Endothelial cell of umbilical vein (primary cell): Measurements from ENCODE around the gene ZFHX2. TPM values are rescaled to one million over a fixed set of nuclear protein-coding genes. Genes with fewer than 3 reads are reported as not detected.

Experiments
- Bru-seq: library from RNA; stranded (reverse); fragments of 400-500 nt; gene quantifications from one replicate; lab custom pipeline; 2021; lab: Mats Ljungman, UMichigan
- BruChase-seq, 2 experiments: library from RNA; stranded (reverse); fragments of 400-500 nt; gene quantifications; one replicate each; lab custom pipeline; 2021; lab: Mats Ljungman, UMichigan
- BruUV-seq: library from RNA; stranded (reverse); fragments of 400-500 nt; replicated peaks from 2 replicates; lab custom pipeline; 2021; lab: Mats Ljungman, UMichigan
- CTCF ChIA-PET: fragments of 300-600, 350-600 bp; sonication (Branson Sonifier 250); formaldehyde crosslinking; loops from one replicate; lab custom pipeline; 2021; ENCODE audit warnings: antibody characterized with exemption, inconsistent platforms; lab: Charles Lee
- POLR2A ChIA-PET: fragments of 300-600, 350-600 bp; sonication (Branson Sonifier 250); formaldehyde crosslinking; loops from one replicate; lab custom pipeline; 2021; ENCODE audit warnings: antibody characterized with exemption, inconsistent platforms; lab: Charles Lee
- DNase-seq: peaks from one replicate; pipeline ENCODE4 v3.0.0-alpha.2; 2011; ENCODE audit warnings: low read depth, low spot score
- FAIRE-seq: peaks from 2 replicates; lab custom pipeline; 2011; peaks lifted over from hg19 to GRCh38; lab: Jason Lieb, UNC
- H2AFZ ChIP-seq: 2 replicates; pipeline ENCODE4 v1.6.0; 2012; ENCODE audit warnings: low read depth, low read length, control low read depth, inconsistent platforms
- H3K27ac ChIP-seq: 2 replicates; pipeline ENCODE4 v1.5.1; 2011; ENCODE audit warnings: low read depth, mild to moderate bottlenecking, control low read depth, low read length, moderate library complexity; ENCODE audit not compliant: insufficient read depth
- H3K27me3 ChIP-seq, 2 experiments: 2 replicates each; pipeline versions ENCODE4 v1.6.0 to v1.6.1; 2011; ENCODE audit warnings: low read length in 2 of 2, mixed read lengths in 1 of 2; ENCODE audit not compliant: control insufficient read depth in 2 of 2, insufficient read depth in 2 of 2
- H3K36me3 ChIP-seq, 2 experiments: 2 replicates in 1 of 2; 3 replicates in 1 of 2; pipeline ENCODE4 v1.5.1; 2011; ENCODE audit warnings: low read length in 2 of 2, mild to moderate bottlenecking in 1 of 2, moderate library complexity in 1 of 2; ENCODE audit not compliant: control insufficient read depth in 2 of 2, insufficient read depth in 2 of 2; ENCODE audit errors: extremely low read depth in 1 of 2
- H3K4me1 ChIP-seq: 3 replicates; pipeline ENCODE4 v1.5.1; 2011; ENCODE audit warnings: mild to moderate bottlenecking, low read length; ENCODE audit not compliant: control insufficient read depth, insufficient read depth; ENCODE audit errors: extremely low read depth
- H3K4me2 ChIP-seq: 2 replicates; pipeline ENCODE4 v1.6.1; 2011; ENCODE audit warnings: low read length, control low read depth, mixed read lengths; ENCODE audit not compliant: insufficient read depth
- H3K4me3 ChIP-seq, 3 experiments: fragments of 200-600 bp in 1 of 3; sonication (generic), shearing (Covaris generic) in 1 of 3; replicated peaks in 1 of 3; 2 replicates each; pipeline ENCODE4 v1.5.1; 2011 to 2016; ENCODE audit warnings: control low read depth in 3 of 3, low read length in 3 of 3, mild to moderate bottlenecking in 2 of 3, inconsistent platforms in 1 of 3, low read depth in 1 of 3, moderate library complexity in 1 of 3; ENCODE audit not compliant: insufficient read depth in 1 of 3
- H3K79me2 ChIP-seq: 2 replicates; pipeline ENCODE4 v1.6.0; 2012; ENCODE audit warnings: low read length, inconsistent platforms; ENCODE audit not compliant: control insufficient read depth, insufficient read depth
- H3K9ac ChIP-seq: replicated peaks from 2 replicates; pipeline ENCODE3; 2011; ENCODE audit warnings: low read length, control low read depth; ENCODE audit not compliant: insufficient read depth; ENCODE audit errors: extremely low read depth
- H3K9me1 ChIP-seq: replicated peaks from 3 replicates; pipeline ENCODE4 v1.6.0; 2011; ENCODE audit warnings: mild to moderate bottlenecking, low read length; ENCODE audit not compliant: control insufficient read depth, insufficient read depth; ENCODE audit errors: extremely low read depth
- H3K9me3 ChIP-seq: replicated peaks from 2 replicates; pipeline ENCODE4 v1.5.1; 2012; ENCODE audit warnings: low read length, inconsistent platforms; ENCODE audit not compliant: control insufficient read depth, insufficient read depth
- H4K20me1 ChIP-seq: replicated peaks from 2 replicates; pipeline ENCODE3; 2011; ENCODE audit warnings: mild to moderate bottlenecking, low read length; ENCODE audit not compliant: control insufficient read depth, insufficient read depth; ENCODE audit errors: extremely low read depth
- EZH2 ChIP-seq: IDR thresholded peaks from 2 replicates; pipeline ENCODE4 v1.6.1; 2012; ENCODE audit warnings: borderline replicate concordance, low read depth, mild to moderate bottlenecking, moderate library complexity, low read length, inconsistent platforms; ENCODE audit not compliant: severe bottlenecking
- FOS ChIP-seq: IDR thresholded peaks from 2 replicates; pipeline ENCODE4 v1.6.1; 2011; ENCODE audit warnings: mild to moderate bottlenecking, low read length, moderate library complexity, borderline replicate concordance; ENCODE audit not compliant: insufficient read depth
- GATA2 ChIP-seq: IDR thresholded peaks from 2 replicates; pipeline ENCODE4 v1.7.0; 2011; ENCODE audit warnings: low read depth, mild to moderate bottlenecking, moderate library complexity, mixed read lengths, low read length; ENCODE audit not compliant: insufficient read length, insufficient read depth
- JUN ChIP-seq: IDR thresholded peaks from 2 replicates; pipeline ENCODE4 v1.6.1; 2011; ENCODE audit warnings: borderline replicate concordance, low read depth; ENCODE audit not compliant: insufficient read length, insufficient read depth
- MYC ChIP-seq: IDR thresholded peaks from one replicate; pipeline ENCODE4 v1.6.1; 2011; ENCODE audit warnings: mild to moderate bottlenecking, low read depth, low read length
- POLR2A ChIP-seq: IDR thresholded peaks from 2 replicates; pipeline ENCODE4 v1.6.1; 2012; ENCODE audit warnings: low read depth, mild to moderate bottlenecking, control low read depth, low read length
- POLR2AphosphoS5 ChIP-seq: IDR thresholded peaks from 2 replicates; pipeline ENCODE4 v1.6.1; 2012; ENCODE audit warnings: low read depth, mild to moderate bottlenecking, control low read depth, low read length, moderate library complexity; ENCODE audit not compliant: insufficient read depth
- dilution Hi-C: fragments of 300-500 bp; cut with MboI; formaldehyde crosslinking; loops from one replicate; pipeline ENCODE4 v1.15.0; 2019; ENCODE audit warnings: low sequenced_read_pairs; ENCODE audit not compliant: extremely low pct_ligation_motif_present
- intact Hi-C: fragments of 100-400 bp; cut with micrococcal nuclease; formaldehyde crosslinking; loops from one replicate; pipeline ENCODE4 v1.10.0; 2022
- long read RNA-seq: library from polyadenylated mRNA; stranded (forward); transcript quantifications from one replicate; pipeline ENCODE4 v2.0.0, GENCODE V29; 2021
- polyA minus RNA-seq, 3 experiments: library from RNA; depleted of rRNA, polyadenylated mRNA; stranded (reverse); fragments of >200 nt; gene quantifications; 1 replicate in 1 of 3; 2 replicates in 2 of 3; pipeline ENCODE4 v1.2.3, GENCODE V29; 2011
- polyA plus RNA-seq, 4 experiments: library from polyadenylated mRNA; depleted of rRNA in 3 of 4; stranded (reverse) in 3 of 4; unstranded in 1 of 4; fragments of >200 nt; gene quantifications; 2 replicates each; pipeline versions ENCODE4 v1.2.1 to v1.2.3, GENCODE V29; 2011 to 2012; ENCODE audit warnings: missing spikeins in 1 of 4
- total RNA-seq: library from RNA; stranded (reverse); gene quantifications from 2 replicates; pipeline ENCODE4 v1.2.3, GENCODE V29; 2021
- TF ChIP-seq, protein P1 (sequence below): IDR thresholded peaks from 2 replicates; pipeline ENCODE4 v1.6.1; 2011; ENCODE audit not compliant: insufficient read depth, insufficient read length
- TF ChIP-seq, protein P2 (sequence below), 2 donors: IDR thresholded peaks; 1 replicate in 1 of 2; 2 replicates in 1 of 2; pipeline ENCODE4 v1.5.1; 2011; ENCODE audit warnings: low read length in 2 of 2, mild to moderate bottlenecking in 2 of 2, moderate library complexity in 2 of 2, control low read depth in 1 of 2, inconsistent platforms in 1 of 2, low read depth in 1 of 2; ENCODE audit not compliant: insufficient read depth in 1 of 2; ENCODE audit errors: extremely low read depth in 1 of 2

The ZFHX2 gene
- total RNA-seq (2.0 and 2.3 TPM in 2 replicates), polyA plus RNA-seq (0.21 and 0.25 TPM in 2 replicates), polyA minus RNA-seq (0.53 and 1.1 TPM in 2 replicates), Bru-seq, nascent RNA (percentile 26 among the genes with signal in this experiment), BruChase-seq, experiment 1, labeled RNA remaining after a 6-hour chase (percentile 39 among the genes with signal in this experiment), BruChase-seq, experiment 2, labeled RNA remaining after a 2-hour chase (percentile 36 among the genes with signal in this experiment)
- 0.14 and 0.17 TPM in 2 replicates for polyA plus RNA-seq (2011; cell fraction: cytosol; rRNA removed)
- polyA plus RNA-seq (2011; cell fraction: nucleus; rRNA removed), result 0.50 and 0.86 TPM in 2 replicates
- polyA plus RNA-seq (2012), result 0.94 and 1.1 TPM in 2 replicates
- polyA minus RNA-seq (2011; cell fraction: cytosol; rRNA and poly(A)+ RNA removed), result not detected
- 1.6 and 1.7 TPM in 2 replicates for polyA minus RNA-seq (2011; cell fraction: nucleus; rRNA and poly(A)+ RNA removed)
- long read RNA-seq, partial matches to known transcripts, result 0 of 2 reads
- long read RNA-seq, other reads (novel, unspliced or antisense), result 2 of 2 reads

DNA sequence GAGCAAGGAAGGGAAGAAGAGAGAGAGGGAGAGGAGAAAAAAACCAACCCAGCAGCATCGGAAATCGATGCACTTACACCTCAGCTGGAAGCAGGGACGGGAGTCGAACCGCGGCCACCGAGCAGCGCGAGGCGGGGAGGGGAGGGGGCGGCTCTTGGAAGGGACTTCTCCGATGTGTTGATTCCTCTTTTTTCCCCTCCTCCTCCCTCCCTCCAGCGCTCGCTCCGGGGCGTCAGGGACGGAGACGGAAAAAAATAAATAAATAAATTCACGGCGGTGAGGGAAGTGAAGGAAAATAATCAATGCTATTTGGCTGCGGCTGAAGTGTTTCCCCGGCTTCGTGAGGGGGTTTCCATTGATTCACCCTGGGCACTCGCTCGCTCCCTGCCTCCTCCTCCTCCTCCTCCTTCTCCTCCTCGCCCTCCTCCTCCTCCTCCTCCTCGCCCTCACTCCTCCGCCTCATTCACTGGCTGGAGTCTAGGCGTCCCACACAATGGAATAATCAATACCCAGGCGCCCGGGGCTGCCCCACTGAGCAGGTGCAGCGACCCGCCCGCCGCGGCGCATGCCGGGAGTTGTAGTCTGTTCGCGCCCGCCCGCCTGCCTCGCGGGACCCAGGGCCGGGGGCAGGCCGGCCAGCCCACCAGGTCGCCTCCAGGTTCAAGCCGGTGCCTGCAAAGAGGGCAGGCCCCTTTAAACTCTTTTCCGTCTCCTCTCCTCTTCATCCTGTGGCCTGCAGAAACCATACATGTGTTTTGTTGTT lies at the start of gene ZFHX2:
Gene ZFHX2, minus strand, starts transcription at position 500 of the 763 bp plus-strand sequence. CDS start 16,440 bp downstream, outside the sequence.
- Histone ChIP-seq H3K27ac (no peak within 1 kb of the TSS), H3K4me3 (peak within 1 kb of the TSS; percentile 47 to 84 (median 77)), H3K4me1 (peaks cover 12% of the 10 kb centered on the region), H3K9me3 (no peaks in the 10 kb centered on the region), H2AFZ (peak within 1 kb of the TSS; percentile 97), H3K4me2 (peak within 1 kb of the TSS; percentile 87), H3K27me3 (peaks cover 23 to 25% of the 10 kb centered on the region in 2 experiments), H4K20me1 (no peaks in the 10 kb centered on the region), H3K9me1 (no peaks in the 10 kb centered on the region), H3K36me3 (no peaks in the 10 kb centered on the region), H3K79me2 (peaks cover 2% of the 10 kb centered on the region), H3K9ac (peak within 1 kb of the TSS; percentile 12)
- TF ChIP-seq POLR2A (no peak), POLR2AphosphoS5 (no peak), JUN (no peak), FOS (no peak), MYC (no peak), GATA2 (no peak), EZH2 (no peak)
- TF ChIP-seq, protein P1, sequence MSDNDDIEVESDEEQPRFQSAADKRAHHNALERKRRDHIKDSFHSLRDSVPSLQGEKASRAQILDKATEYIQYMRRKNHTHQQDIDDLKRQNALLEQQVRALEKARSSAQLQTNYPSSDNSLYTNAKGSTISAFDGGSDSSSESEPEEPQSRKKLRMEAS, result no peak
- TF ChIP-seq, protein P2, sequence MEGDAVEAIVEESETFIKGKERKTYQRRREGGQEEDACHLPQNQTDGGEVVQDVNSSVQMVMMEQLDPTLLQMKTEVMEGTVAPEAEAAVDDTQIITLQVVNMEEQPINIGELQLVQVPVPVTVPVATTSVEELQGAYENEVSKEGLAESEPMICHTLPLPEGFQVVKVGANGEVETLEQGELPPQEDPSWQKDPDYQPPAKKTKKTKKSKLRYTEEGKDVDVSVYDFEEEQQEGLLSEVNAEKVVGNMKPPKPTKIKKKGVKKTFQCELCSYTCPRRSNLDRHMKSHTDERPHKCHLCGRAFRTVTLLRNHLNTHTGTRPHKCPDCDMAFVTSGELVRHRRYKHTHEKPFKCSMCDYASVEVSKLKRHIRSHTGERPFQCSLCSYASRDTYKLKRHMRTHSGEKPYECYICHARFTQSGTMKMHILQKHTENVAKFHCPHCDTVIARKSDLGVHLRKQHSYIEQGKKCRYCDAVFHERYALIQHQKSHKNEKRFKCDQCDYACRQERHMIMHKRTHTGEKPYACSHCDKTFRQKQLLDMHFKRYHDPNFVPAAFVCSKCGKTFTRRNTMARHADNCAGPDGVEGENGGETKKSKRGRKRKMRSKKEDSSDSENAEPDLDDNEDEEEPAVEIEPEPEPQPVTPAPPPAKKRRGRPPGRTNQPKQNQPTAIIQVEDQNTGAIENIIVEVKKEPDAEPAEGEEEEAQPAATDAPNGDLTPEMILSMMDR (IDR thresholded peaks at IDR 0.05; ENCODE audit: extremely low read depth in 1 of 2, insufficient read depth in 1 of 2, low read depth in 1 of 2, low read length in 2 of 2), result no peak
- intact Hi-C loops, result no loop called here
- DNase-seq (peak; percentile 70), FAIRE-seq (peak; percentile 64)
- dilution Hi-C loops, result no loop called here
- ChIA-PET CTCF (interaction anchor here (0.7 to 1.5 kb wide), 6 partner anchors 8 to 81 kb away, joined by 3 to 4 read pairs (median 3); no protein-coding TSS in a partner anchor), POLR2A (interaction anchor here (0.7 kb wide), 1 partner anchor 16 kb away, joined by 5 read pairs; no protein-coding TSS in a partner anchor)
- no TSS peak for BruUV-seq
